NCI-H2107 treated with DMSO at 0.1 percent for 48 hours (cell line): Measurements from ENCODE around the gene OMG.
"Not testable (repeated sequence)": the region's sequence is repeated elsewhere in the genome, so short reads cannot be mapped to it uniquely, and the experiment has no call there.

Experiments
- DNase-seq: peaks from one replicate; lab custom pipeline; 2025; ENCODE audit not compliant: unreplicated experiment; lab: John Stamatoyannopoulos, UW

The OMG gene

DNA sequence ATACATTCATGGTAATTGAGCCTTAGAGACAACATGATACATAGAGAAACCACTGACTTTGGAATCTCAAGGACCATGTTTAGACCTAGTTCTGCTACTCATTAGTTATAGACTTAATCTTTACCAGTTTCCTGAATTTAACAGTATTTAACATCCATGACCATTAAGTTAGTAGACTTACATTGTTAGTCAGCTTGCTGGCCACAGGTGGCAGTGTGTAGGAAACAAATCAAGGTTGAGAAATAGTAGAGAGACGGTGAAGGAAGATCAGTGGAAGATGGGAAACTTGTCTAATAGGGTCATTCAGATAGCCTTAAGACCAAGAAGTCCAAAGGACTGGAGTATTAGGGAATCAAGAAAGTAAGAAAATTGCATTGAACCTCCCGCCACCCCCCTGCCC, 31.0 kb downstream of the OMG start:
- no peak for DNase-seq

DNA sequence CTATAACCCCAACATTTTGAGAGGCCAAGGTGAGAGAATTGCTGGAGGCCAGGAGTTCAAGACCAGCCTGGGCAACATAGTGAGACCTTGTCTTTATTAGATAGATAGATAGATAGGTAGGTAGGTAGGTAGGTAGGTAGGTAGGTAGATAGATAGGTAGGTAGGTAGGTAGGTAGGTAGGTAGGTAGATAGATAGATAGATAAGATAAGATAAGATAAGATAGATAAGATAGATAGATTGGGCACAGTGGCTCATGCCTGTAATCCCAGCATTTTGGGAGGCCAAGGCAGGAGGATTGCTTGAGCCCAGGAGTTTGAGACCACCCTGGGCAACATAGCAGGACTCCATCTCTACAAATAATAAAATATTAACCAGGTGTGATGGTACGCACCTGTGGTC, 34.1 kb downstream of the OMG start:
- DNase-seq, result not testable (repeated sequence)

- DNase-seq, result no peak
These were observed 35.4 kb downstream of the OMG start for GRCh38 chr17:31261601-31262000.

DNA sequence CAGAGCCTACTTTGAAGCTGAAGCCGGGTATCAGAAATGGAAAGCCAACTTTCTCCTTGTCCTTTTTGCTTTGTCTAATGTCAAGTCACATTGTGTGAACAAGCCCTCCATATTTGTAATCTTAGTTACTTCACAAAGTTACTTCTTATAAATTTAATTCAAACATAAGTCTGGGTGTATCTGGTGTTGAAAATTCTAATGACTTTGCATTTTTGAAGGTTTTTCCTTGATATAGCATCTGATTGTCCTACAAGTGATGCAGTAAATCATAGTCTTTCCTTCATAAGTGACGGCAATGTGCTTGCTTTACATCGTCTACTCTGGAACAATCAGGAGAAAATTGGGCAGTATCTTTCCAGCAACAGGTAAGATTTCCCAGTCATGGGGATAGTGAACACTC, 36.9 kb downstream of the OMG start:
- no peak for DNase-seq

- no peak for DNase-seq
These were observed 40.1 kb downstream of the OMG start for GRCh38 chr17:31256936-31257335.

DNA sequence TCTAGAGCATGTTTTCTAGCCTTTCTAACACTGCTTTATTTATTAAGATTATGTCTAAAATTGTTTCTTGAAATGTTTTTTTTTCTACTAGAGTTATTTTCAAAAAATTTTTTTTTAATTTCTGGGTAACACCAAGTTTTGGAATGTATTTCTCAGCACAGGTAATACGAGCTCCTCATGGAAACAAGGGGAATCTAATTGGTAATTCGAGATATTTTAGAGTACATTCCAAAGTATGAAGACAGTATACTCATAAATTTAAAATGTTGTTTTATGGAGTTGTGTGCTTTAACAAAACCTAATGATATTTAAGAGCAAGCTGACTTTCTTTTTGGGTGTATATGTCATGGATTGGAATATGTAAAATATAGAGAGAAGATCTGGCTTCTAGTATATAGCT, 42.4 kb downstream of the OMG start:
- DNase-seq, result no peak

GRCh38 chr17:31252741-31253140, 44.3 kb downstream of the OMG start:
- no peak for DNase-seq

GRCh38 chr17:31251970-31252328, 45.1 kb downstream of the OMG start:
- no peak for DNase-seq

DNA sequence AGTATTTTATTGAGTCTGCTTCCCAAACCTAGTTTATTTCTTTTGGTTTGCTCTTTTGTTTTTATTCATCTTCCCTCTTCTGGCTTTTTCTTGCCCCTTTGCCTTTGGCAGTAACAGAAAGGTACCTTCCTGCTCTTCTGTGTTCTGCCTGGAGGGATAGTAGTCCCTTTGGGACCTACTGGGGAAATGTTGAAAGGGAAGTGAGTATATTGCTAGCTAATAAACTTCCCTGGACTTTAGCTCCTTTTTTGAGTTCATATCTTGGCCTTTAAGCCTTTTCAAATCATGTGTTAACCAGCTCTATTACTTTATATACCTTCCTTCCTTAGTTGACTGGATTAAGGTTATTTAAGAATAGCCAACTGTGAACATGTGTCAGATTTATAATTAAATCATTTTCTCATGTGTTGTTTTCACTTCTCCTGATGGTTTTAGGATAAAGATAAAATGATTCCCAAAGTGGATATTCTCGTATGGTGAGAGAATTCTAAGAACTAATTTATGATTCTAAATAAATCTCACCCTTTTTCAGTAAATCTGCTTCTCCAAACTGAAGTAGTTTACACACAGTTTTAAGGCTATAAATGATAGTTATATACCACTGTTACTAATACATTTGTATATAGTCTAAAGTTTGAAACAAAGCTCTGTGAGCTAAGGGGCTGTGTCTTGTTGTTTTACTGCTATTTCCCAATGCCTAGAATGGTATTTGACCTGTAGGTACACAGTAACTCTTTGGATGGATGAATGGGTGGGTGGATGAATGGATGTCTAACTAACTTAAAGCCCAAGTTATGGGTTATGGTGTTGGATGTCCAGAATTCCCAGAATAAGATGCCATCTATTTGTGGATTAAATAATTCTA, 45.7 kb downstream of the OMG start:
- DNase-seq, result no peak

DNA sequence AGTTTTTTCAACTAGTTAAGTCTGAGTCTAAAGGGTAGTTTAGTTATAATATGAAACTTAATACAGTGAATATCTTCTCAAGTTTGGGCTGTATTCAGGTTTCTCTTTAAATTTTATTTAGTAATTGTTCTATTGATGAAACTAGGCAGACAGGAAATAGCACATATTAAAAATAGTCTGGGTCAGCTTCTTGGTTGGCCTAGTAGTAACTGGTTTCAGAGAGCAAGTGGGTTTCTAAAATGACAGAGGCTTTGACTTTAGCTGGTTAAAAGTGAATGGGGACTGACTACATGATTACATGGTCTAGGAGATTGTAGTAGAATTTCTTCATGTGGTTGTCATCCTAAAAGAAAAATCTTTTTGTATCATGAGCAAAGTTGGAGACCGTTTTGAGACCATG, 46.8 kb downstream of the OMG start:
- DNase-seq, result no peak

DNA sequence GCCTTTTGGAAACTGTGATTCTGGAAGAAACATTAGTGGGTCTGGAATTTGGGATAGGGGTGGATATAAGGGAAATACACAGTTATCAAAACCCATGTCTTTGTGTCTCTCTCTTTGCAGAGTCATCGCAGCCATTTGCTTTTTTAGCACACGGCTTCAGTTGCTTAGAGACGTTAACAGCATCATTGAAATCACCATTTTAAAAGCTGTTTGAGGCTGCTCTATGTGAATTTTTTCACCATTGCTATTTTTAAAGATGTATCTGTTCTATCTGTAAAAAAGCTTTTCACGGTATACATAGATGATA, 47.3 kb downstream of the OMG start:
- DNase-seq, result no peak

DNA sequence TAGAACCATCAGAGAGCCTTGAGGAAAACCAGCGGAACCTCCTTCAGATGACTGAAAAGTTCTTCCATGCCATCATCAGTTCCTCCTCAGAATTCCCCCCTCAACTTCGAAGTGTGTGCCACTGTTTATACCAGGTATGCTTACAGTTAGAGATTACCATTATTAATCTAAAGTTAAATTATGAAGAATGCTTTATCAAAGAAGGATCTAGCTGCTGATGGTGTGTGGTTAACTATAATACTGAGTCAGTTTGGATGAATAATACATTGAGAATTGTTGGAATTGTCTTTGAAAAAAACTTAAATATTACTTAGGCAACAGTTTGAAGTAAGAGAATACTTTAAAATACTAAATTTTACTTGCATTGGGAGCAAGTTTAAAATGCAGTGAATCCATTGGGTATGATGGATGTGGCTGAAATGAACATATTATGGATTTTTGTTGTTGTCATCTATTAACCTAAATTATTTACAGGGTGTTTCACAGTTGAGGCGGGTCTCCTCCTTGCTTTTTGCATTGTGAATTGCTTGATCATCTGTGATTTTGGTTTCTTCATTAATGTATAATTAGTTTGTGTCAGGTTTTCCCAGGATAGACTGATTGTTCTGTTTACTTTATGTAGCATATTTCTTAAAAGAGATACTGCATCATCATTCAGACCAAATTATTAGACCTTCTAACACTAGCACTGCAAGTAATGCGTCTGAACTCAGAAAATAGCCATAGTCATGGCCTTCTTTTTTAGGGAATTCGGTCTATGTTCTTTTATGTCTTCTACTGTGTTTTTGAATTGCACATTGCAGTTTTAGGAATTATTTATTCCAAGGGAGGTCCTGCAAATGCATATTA, 47.8 kb downstream of the OMG start:
- DNase-seq, result no peak
